Measurements from ENCODE around the gene CDC42EP3.

CDC42EP3 gene

GRCh38 chr2:37618326-37618725 is 53.1 kb downstream of the CDC42EP3 start:
- no peak for DNase-seq (ENCODE audit: low read depth in 2 of 2)

- DNase-seq (ENCODE audit: low read depth in 2 of 2) = no peak
Measured at GRCh38 chr2:37617119-37617892, 54.1 kb downstream of the CDC42EP3 start.

GRCh38 chr2:37616677-37617005 is 54.8 kb downstream of the CDC42EP3 start:
- no peak for DNase-seq (ENCODE audit: low read depth in 2 of 2)

- peak; percentile 36 to 46 for DNase-seq (ENCODE audit: low read depth in 2 of 2)
Measured at GRCh38 chr2:37615804-37616676, 55.4 kb downstream of the CDC42EP3 start.

GRCh38 chr2:37614061-37614738 is 57.2 kb downstream of the CDC42EP3 start:
- DNase-seq (ENCODE audit: low read depth in 2 of 2) = no peak

- no peak for DNase-seq (ENCODE audit: low read depth in 2 of 2)
Measured at GRCh38 chr2:37612382-37612781, 59.1 kb downstream of the CDC42EP3 start.

GRCh38 chr2:37610638-37611289 is 60.7 kb downstream of the CDC42EP3 start:
- DNase-seq (ENCODE audit: low read depth in 2 of 2) = no peak

- DNase-seq (ENCODE audit: low read depth in 2 of 2) = no peak
Measured at GRCh38 chr2:37609782-37610181, 61.7 kb downstream of the CDC42EP3 start.

GRCh38 chr2:37604716-37605115 is 66.7 kb downstream of the CDC42EP3 start:
- no peak for DNase-seq (ENCODE audit: low read depth in 2 of 2)

GRCh38 chr2:37602702-37603101 is 68.7 kb downstream of the CDC42EP3 start:
- DNase-seq (ENCODE audit: low read depth in 2 of 2) = no peak

- no peak for DNase-seq (ENCODE audit: low read depth in 2 of 2)
Measured at GRCh38 chr2:37602040-37602439, 69.4 kb downstream of the CDC42EP3 start.

GRCh38 chr2:37601569-37601968 is 69.9 kb downstream of the CDC42EP3 start:
- DNase-seq (ENCODE audit: low read depth in 2 of 2) = no peak

GRCh38 chr2:37600735-37601134 is 70.7 kb downstream of the CDC42EP3 start:
- DNase-seq (ENCODE audit: low read depth in 2 of 2) = no peak

GRCh38 chr2:37599688-37600525 is 71.5 kb downstream of the CDC42EP3 start:
- peak; percentile 48 to 54 for DNase-seq (ENCODE audit: low read depth in 2 of 2)

GRCh38 chr2:37593694-37594093 is 77.7 kb downstream of the CDC42EP3 start:
- DNase-seq (ENCODE audit: low read depth in 2 of 2) = no peak

GRCh38 chr2:37593024-37593423 is 78.4 kb downstream of the CDC42EP3 start:
- no peak for DNase-seq (ENCODE audit: low read depth in 2 of 2)
